Naive B cell (primary cell): ENCODE results near the gene PLA2G2A. TPM values are rescaled to one million over a fixed set of nuclear protein-coding genes. Genes with fewer than 3 reads are reported as not detected.
"Not testable (repeated sequence)": the region's sequence is repeated elsewhere in the genome, so short reads cannot be mapped to it uniquely, and the experiment has no call there.

Experiments used
- ATAC-seq, 2 donors: fragments of 150-1000 bp; cut with Tn5 transposase; 2 replicates each; pipeline ENCODE4 v1.10.0; 2021; ENCODE audit warnings: low read depth in 2 of 2, mild to moderate bottlenecking in 2 of 2, moderate library complexity in 2 of 2
- DNase-seq: peaks from one replicate; pipeline ENCODE4 v3.0.0; 2022
- H3K27ac Mint-ChIP-seq, 6 donors: one replicate each; pipeline ENCODE4 v1.8.0; 2020 to 2022; ENCODE audit warnings: mild to moderate bottlenecking in 6 of 6, mixed read lengths in 6 of 6, moderate library complexity in 5 of 6, inconsistent platforms in 2 of 6
- H3K27me3 Mint-ChIP-seq, 3 donors: one replicate each; pipeline ENCODE4 v1.8.0; 2021 to 2022; ENCODE audit warnings: mixed read lengths in 3 of 3, mild to moderate bottlenecking in 1 of 3
- H3K36me3 Mint-ChIP-seq, 2 donors: one replicate each; pipeline ENCODE4 v1.8.0; 2020 to 2022; ENCODE audit warnings: mixed read lengths in 2 of 2, inconsistent platforms in 1 of 2, mild to moderate bottlenecking in 1 of 2
- H3K4me1 Mint-ChIP-seq, 3 donors: one replicate each; pipeline ENCODE4 v1.8.0; 2020 to 2022; ENCODE audit warnings: mixed read lengths in 3 of 3, inconsistent platforms in 1 of 3, mild to moderate bottlenecking in 1 of 3, moderate library complexity in 1 of 3
- H3K4me3 Mint-ChIP-seq, 8 donors: one replicate each; pipeline ENCODE4 v1.8.0; 2020 to 2022; ENCODE audit warnings: mild to moderate bottlenecking in 8 of 8, mixed read lengths in 8 of 8, moderate library complexity in 8 of 8, inconsistent platforms in 2 of 8
- H3K9me3 Mint-ChIP-seq, 7 donors: one replicate each; pipeline ENCODE4 v1.8.0; 2020 to 2022; ENCODE audit warnings: mixed read lengths in 7 of 7, mild to moderate bottlenecking in 5 of 7, inconsistent platforms in 2 of 7, moderate library complexity in 1 of 7
- polyA plus RNA-seq, 6 donors: library from polyadenylated mRNA; unstranded; fragments of 300-500 nt; fragmentation: Illumina TruSeq; gene quantifications; one replicate each; pipeline ENCODE4 v1.2.3, GENCODE V29; 2021; ENCODE audit warnings: low read depth in 6 of 6

The PLA2G2A gene
- polyA plus RNA-seq, 6 donors from 2014 or later: not detected

- peaks cover 11 to 15% (median 15%) of the 10 kb centered on the region in 3 donors for H3K4me1 Mint-ChIP-seq
- ATAC-seq, H3K4me3 Mint-ChIP-seq, H3K9me3 Mint-ChIP-seq, H3K36me3 Mint-ChIP-seq, H3K27ac Mint-ChIP-seq, DNase-seq: not testable (repeated sequence)
- H3K27me3 Mint-ChIP-seq: peaks cover 14 to 21% (median 21%) of the 10 kb centered on the region in 3 donors
Measured at GRCh38 chr1:19984409-19985016, 5.1 kb upstream of the PLA2G2A start.

DNA sequence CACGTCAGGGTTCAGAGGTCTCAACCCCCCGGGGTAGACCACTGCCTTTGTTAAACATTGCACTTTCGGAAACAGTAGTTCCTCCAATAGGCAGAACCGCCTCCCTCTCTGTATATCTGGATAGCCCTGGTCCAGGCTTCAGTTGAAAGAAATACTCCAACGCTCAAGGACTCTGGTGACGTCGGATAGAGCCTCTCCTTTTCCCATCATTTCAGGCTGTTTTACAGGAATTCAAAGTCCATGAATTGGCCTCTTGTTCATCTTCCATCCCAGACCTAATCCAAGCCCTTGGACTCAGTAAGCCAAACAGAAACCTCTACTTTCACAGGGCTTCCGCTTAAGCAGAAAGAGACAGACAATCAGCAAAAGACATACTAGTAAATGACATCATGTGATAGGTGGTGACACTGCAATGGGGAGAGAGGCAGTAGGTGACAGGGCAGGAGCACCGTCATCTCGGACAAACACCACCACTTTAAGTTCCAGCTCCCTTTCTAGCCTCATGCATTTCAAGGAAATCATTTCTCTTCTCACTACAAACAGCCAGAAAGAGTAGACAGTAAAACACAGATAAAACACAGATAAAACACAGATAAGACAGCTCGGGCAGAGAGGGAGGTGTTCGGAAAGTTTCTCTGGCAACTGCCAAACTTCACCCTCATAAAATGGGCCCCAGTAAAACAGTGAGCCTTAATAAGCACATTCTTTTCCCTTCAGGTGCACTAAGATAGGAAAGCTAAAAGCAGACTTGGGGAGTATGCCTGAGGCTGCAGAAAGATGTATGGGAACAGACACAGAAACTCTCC is 2.3 kb upstream of the PLA2G2A start:
- peaks cover 14 to 38% (median 37%) of the 10 kb centered on the region in 3 donors for H3K27me3 Mint-ChIP-seq
- peak overlapping the region in 1 of 8 donors; percentile 30 for H3K4me3 Mint-ChIP-seq
- no peak overlapping the region for H3K27ac Mint-ChIP-seq
- no peaks in the 10 kb centered on the region for H3K36me3 Mint-ChIP-seq
- peaks cover 0 to 3% (median 0%) of the 10 kb centered on the region in 7 donors for H3K9me3 Mint-ChIP-seq
- DNase-seq: no peak
- no peaks in the 10 kb centered on the region for H3K4me1 Mint-ChIP-seq
- no peak for ATAC-seq

DNA sequence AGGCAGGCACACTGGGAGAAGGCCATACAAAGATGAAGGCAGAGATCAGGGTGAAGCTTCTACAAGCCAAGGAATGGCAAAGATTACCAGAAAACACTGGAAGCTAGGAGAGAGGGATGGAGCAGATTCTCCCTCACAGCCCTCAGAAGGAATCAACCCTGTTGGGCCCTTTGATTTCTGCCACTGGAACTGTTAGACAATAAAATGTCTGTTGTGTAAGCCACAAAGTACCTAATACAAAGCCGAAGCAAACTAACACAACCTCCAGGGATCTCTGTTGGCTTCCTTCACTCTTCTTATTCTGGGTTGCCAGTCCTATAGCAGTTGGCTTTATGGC is 1.7 kb upstream of the PLA2G2A start:
- Mint-ChIP-seq H3K27me3 (peaks cover 14 to 43% (median 36%) of the 10 kb centered on the region in 3 donors), H3K36me3 (no peaks in the 10 kb centered on the region), H3K9me3 (peaks cover 0 to 3% (median 0%) of the 10 kb centered on the region in 7 donors), H3K4me3 (peak overlapping the region in 1 of 8 donors; percentile 30), H3K27ac (peak overlapping the region in 1 of 6 donors; percentile 56), H3K4me1 (no peaks in the 10 kb centered on the region)
- DNase-seq (no peak), ATAC-seq (no peak)

GRCh38 chr1:19980314-19980713 is 896 bp upstream of the PLA2G2A start:
- no peak overlapping the region for H3K27ac Mint-ChIP-seq
- DNase-seq (no peak), ATAC-seq (no peak)
- H3K9me3 Mint-ChIP-seq: peaks cover 0 to 3% (median 0%) of the 10 kb centered on the region in 7 donors
- H3K36me3 Mint-ChIP-seq: no peaks in the 10 kb centered on the region
- no peak overlapping the region for H3K4me3 Mint-ChIP-seq
- H3K4me1 Mint-ChIP-seq: peaks cover 0 to under 1% (median under 1%) of the 10 kb centered on the region in 3 donors
- H3K27me3 Mint-ChIP-seq: peaks cover 14 to 43% (median 36%) of the 10 kb centered on the region in 3 donors

DNA sequence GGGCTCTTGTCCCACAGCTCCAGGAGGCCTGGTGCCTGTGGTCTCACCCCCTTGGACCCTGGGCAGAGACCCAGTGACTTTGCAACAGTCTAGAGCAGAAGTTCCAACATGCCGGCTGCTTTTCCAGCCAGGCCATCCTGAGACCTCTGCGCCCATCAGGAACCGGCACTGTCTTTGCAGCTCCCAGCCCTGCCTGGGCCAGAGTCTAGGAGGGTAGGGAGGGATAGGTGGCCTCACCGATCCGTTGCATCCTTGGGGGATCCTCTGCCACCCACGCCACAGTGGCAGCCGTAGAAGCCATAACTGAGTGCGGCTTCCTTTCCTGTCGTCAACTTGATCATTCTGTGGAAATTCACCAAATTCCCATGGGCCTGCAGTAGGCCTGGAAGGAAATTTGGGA is 1.3 kb downstream of the PLA2G2A start:
- Mint-ChIP-seq H3K36me3 (no peaks in the 10 kb centered on the region), H3K27me3 (peaks cover 14 to 43% (median 36%) of the 10 kb centered on the region in 3 donors), H3K27ac (no peak overlapping the region), H3K9me3 (no peaks in the 10 kb centered on the region), H3K4me3 (no peak overlapping the region), H3K4me1 (peaks cover 0 to 6% (median 6%) of the 10 kb centered on the region in 3 donors)
- DNase-seq: no peak
- no peak for ATAC-seq

DNA sequence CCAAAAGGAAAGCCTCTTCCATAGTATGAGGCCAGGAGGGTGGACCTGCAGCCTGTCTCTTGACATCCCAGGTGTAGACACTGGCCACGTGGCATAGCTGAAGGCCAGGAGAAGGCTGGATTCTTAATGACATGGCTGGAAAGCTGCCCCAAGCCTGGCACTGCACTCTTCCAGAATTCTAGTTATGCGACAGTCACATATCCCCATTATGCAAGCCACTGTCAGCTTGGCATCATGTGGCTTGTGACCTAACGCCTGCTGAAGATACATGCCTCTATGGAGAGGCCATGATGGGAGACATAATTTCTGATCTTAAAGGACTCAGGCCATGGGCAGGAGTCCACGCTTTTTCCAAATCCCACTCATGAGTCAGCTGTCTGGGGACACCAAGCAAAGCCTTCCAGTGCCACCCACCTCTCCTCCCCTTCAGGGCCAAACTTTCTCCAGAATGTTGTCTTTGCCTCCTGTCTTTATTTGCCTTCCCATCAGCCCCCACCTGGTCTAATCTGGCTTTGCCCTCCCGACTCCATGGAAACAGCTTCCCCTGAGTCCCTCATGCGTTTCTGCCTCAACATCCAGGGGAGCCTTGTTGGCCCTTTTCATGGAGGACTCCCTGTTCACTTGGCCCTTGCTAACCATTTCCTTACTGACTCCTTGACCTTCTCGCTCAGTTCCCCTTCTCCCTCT is 3.0 kb downstream of the PLA2G2A start:
- H3K27ac Mint-ChIP-seq: peak overlapping the region in 1 of 6 donors; percentile 34
- ATAC-seq (no peak), DNase-seq (no peak)
- H3K36me3 Mint-ChIP-seq: no peaks in the 10 kb centered on the region
- H3K27me3 Mint-ChIP-seq: peaks cover 12 to 40% (median 30%) of the 10 kb centered on the region in 3 donors
- H3K4me3 Mint-ChIP-seq: no peak overlapping the region
- peaks cover 0 to 6% (median 6%) of the 10 kb centered on the region in 3 donors for H3K4me1 Mint-ChIP-seq
- H3K9me3 Mint-ChIP-seq: no peaks in the 10 kb centered on the region

- no peak overlapping the region for H3K27ac Mint-ChIP-seq
- DNase-seq: no peak
- peaks cover 17 to 40% (median 33%) of the 10 kb centered on the region in 3 donors for H3K27me3 Mint-ChIP-seq
- no peak overlapping the region for H3K4me3 Mint-ChIP-seq
- H3K36me3 Mint-ChIP-seq: no peaks in the 10 kb centered on the region
- no peaks in the 10 kb centered on the region for H3K9me3 Mint-ChIP-seq
- H3K4me1 Mint-ChIP-seq: peaks cover 0 to 6% (median 6%) of the 10 kb centered on the region in 3 donors
- ATAC-seq: no peak
Measured at GRCh38 chr1:19975423-19976193, 3.8 kb downstream of the PLA2G2A start.

DNA sequence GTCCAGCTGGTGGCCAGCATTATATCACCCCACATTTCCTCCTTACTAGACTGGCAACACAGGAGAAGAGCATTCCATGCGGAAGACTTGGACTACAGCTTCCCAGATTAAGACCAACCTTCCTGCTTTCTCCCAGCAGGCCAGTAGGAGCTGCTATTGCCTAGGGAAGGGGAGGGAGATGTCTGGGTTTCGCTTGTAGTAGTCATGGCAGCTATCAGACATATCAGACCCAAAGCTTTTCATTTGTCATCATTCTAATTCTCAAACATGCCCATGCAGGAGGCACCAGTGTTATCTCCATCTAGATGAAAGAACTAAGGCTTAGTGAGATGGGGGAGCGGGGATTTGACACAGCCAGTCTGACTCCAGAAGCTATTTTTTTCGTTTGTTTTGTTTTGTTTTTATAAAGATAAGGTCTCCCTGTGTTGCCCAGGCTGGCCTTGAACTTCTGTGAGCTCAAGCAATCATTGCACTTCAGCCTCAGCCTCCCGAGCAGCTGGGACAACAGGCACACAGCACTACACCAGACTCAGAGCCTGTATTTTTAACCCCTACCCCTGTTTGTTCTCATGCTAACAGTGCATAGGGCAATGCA is 4.5 kb downstream of the PLA2G2A start:
- ATAC-seq (peak in 1 of 2 donors; percentile 43), DNase-seq (peak; percentile 37)
- H3K27ac Mint-ChIP-seq: no peak overlapping the region
- H3K36me3 Mint-ChIP-seq: no peaks in the 10 kb centered on the region
- no peak overlapping the region for H3K4me3 Mint-ChIP-seq
- peaks cover 0 to 6% (median 6%) of the 10 kb centered on the region in 3 donors for H3K4me1 Mint-ChIP-seq
- H3K27me3 Mint-ChIP-seq: peaks cover 21 to 42% (median 40%) of the 10 kb centered on the region in 3 donors
- no peaks in the 10 kb centered on the region for H3K9me3 Mint-ChIP-seq

GRCh38 chr1:19973616-19974015 is 5.8 kb downstream of the PLA2G2A start:
- no peaks in the 10 kb centered on the region for H3K36me3 Mint-ChIP-seq
- no peak overlapping the region for H3K4me3 Mint-ChIP-seq
- ATAC-seq: no peak
- H3K9me3 Mint-ChIP-seq: no peaks in the 10 kb centered on the region
- no peak for DNase-seq
- peaks cover 0 to 6% (median 6%) of the 10 kb centered on the region in 3 donors for H3K4me1 Mint-ChIP-seq
- H3K27me3 Mint-ChIP-seq: peaks cover 29 to 39% (median 37%) of the 10 kb centered on the region in 3 donors
- peak overlapping the region in 1 of 6 donors; percentile 46 for H3K27ac Mint-ChIP-seq

- DNase-seq (no peak), ATAC-seq (no peak)
- peaks cover 32 to 45% (median 42%) of the 10 kb centered on the region in 3 donors for H3K27me3 Mint-ChIP-seq
- H3K36me3 Mint-ChIP-seq: no peaks in the 10 kb centered on the region
- no peak overlapping the region for H3K4me3 Mint-ChIP-seq
- H3K4me1 Mint-ChIP-seq: peaks cover 0 to 6% (median 6%) of the 10 kb centered on the region in 3 donors
- H3K9me3 Mint-ChIP-seq: no peaks in the 10 kb centered on the region
- H3K27ac Mint-ChIP-seq: peak overlapping the region in 1 of 6 donors; percentile 88
Measured at GRCh38 chr1:19971664-19972063, 7.8 kb downstream of the PLA2G2A start.

GRCh38 chr1:19969898-19970660 is 9.3 kb downstream of the PLA2G2A start:
- ATAC-seq (no peak), DNase-seq (no peak)
- Mint-ChIP-seq H3K9me3 (peaks cover 0 to 1% (median 0%) of the 10 kb centered on the region in 7 donors), H3K4me1 (peaks cover 0 to 3% (median 3%) of the 10 kb centered on the region in 3 donors), H3K27ac (peak overlapping the region in 1 of 6 donors; percentile 83), H3K27me3 (peaks cover 36 to 46% (median 44%) of the 10 kb centered on the region in 3 donors), H3K36me3 (no peaks in the 10 kb centered on the region), H3K4me3 (no peak overlapping the region)

- Mint-ChIP-seq H3K4me1 (peaks cover 0 to 3% (median 0%) of the 10 kb centered on the region in 3 donors), H3K27me3 (peaks cover 53 to 68% (median 66%) of the 10 kb centered on the region in 3 donors), H3K4me3 (no peak overlapping the region), H3K9me3 (peaks cover 2 to 13% (median 4%) of the 10 kb centered on the region in 7 donors), H3K36me3 (peaks cover 0 to 15% of the 10 kb centered on the region in 2 donors), H3K27ac (no peak overlapping the region)
- DNase-seq (no peak), ATAC-seq (no peak)
Measured at GRCh38 chr1:19967808-19968207, 11.6 kb downstream of the PLA2G2A start.
